ENCODE data around the gene TMEM41A. TPM values are rescaled to one million over a fixed set of nuclear protein-coding genes. Genes with fewer than 3 reads are reported as not detected.

The TMEM41A gene
- total RNA-seq, 4 donors from 2014 or later = 12.5 to 24.6 (median 13.4) TPM

DNA sequence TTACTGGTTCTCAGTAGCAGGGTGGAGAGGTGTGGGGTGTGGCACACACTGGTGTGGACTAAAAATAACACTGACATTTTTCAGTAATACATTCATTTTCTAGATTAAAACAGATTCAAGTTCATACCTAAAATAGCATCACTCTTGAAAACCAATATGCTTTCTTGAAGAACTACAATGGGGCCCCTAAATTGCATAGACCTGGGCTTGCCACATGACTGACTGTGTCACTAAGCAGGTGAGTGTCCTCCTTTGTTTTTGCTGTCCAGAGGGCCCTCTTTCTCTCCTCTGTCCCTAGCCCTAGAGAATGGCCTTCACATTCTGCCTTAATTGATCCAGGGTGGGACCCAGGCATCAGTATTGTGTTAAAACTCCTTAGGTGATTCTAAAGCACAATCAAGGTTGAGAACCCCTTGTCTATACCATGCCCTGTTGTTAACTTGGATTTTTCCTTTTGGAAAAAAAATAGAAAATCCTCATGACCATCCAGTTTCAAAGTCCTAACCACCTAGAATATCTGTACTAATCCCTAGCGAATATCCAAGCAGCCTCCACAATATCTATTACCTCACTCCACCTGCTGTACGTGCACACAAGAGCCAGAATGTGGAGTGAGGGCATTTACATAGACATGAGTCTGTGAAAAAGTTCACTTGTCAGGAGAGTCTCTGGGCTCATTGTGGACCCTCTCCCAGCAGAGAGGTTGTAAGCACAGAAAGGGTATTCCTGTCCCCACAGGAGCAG is 18.7 kb upstream of the TMEM41A start:
- TF ChIP-seq, protein P1, sequence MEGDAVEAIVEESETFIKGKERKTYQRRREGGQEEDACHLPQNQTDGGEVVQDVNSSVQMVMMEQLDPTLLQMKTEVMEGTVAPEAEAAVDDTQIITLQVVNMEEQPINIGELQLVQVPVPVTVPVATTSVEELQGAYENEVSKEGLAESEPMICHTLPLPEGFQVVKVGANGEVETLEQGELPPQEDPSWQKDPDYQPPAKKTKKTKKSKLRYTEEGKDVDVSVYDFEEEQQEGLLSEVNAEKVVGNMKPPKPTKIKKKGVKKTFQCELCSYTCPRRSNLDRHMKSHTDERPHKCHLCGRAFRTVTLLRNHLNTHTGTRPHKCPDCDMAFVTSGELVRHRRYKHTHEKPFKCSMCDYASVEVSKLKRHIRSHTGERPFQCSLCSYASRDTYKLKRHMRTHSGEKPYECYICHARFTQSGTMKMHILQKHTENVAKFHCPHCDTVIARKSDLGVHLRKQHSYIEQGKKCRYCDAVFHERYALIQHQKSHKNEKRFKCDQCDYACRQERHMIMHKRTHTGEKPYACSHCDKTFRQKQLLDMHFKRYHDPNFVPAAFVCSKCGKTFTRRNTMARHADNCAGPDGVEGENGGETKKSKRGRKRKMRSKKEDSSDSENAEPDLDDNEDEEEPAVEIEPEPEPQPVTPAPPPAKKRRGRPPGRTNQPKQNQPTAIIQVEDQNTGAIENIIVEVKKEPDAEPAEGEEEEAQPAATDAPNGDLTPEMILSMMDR (IDR thresholded peaks at IDR 0.05) = no peak
- ATAC-seq (ENCODE audit: low FRiP score) (no peak), DNase-seq (ENCODE audit: low spot score) (no peak)

- TF ChIP-seq, protein P1 (IDR thresholded peaks at IDR 0.05) = no peak
- DNase-seq (ENCODE audit: low spot score) = no peak
- no peak for ATAC-seq (ENCODE audit: low FRiP score)
Measured at GRCh38 chr3:185511711-185512110, 12.9 kb upstream of the TMEM41A start.

DNA sequence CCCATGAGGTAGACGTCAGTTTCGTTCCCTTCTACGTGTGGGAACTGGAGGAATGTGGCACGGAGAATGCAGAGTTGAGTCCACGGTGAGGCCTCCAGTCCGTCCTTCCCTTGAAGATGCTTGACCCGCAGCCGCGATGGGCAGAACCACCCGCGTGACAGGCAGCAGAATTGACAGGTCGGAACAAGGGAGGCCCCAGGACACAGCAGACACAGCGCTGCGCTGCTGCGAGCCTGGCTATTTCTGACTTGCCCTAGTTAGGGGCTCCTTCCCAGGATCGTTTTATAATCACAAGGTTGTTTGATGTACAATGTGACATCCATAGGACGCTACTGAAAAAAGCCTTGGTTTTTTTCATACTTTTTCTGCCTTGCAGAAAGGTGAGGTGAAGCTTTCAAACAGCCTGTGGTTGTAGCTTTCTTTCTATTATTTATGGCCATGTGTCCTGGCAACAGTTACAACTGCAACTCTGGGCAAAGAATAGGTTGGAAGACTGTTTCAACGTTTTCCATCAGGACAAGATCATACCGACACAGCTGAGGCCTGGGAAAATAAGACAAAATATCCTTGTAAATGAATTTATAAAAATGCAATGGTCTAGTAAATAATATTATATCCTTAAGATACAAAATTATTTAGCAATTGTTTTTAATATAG is 9.6 kb upstream of the TMEM41A start:
- ATAC-seq (ENCODE audit: low FRiP score) (no peak), DNase-seq (ENCODE audit: low spot score) (no peak)
- TF ChIP-seq, protein P1 (IDR thresholded peaks at IDR 0.05) = no peak

- no peak for ATAC-seq (ENCODE audit: low FRiP score)
- TF ChIP-seq, protein P1 (IDR thresholded peaks at IDR 0.05) = no peak
- no peak for DNase-seq (ENCODE audit: low spot score)
Measured at GRCh38 chr3:185507883-185508282, 9.0 kb upstream of the TMEM41A start.

DNA sequence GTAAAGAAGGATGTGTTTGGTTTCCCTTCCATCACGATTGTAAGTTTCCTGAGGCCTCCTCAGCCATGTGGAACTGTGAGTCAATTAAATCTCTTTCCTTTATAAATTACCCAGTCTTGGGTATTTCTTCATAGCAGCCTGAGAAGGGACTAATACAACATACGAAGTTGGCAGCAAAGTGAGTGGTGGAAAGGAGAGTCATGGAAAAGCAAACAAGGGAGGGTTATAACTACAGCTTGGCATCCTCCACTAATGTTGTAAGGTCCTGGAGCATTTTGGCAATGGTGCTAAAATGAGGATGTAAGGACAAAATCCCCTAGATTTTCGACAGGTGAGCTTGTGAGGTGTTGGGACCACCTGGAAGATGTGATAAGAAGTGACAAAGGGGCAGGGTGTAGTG is 5.8 kb upstream of the TMEM41A start:
- TF ChIP-seq, protein P1 (IDR thresholded peaks at IDR 0.05) = no peak
- no peak for DNase-seq (ENCODE audit: low spot score)
- ATAC-seq (ENCODE audit: low FRiP score) = no peak

DNA sequence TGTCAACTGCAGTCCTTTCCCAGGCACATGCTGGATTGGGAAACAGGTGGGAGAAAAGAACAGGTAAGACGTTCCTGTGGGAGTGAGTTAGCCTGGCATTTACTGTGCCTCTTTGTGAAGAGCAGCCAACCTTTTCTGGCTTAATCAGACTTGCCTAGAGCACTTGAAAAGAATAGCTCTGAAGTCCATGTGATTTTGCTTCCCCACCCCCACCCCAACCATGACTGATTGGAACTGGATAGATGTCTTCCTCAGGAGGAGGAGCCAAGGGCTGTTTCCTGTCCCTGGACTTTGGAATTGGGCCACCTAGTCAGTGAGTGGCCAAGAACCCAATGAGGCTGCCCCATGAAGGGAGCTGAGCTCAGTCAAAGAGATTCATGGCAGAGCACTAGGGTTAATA is 4.7 kb upstream of the TMEM41A start:
- TF ChIP-seq, protein P1 (IDR thresholded peaks at IDR 0.05) = no peak
- ATAC-seq (ENCODE audit: low FRiP score) = no peak
- DNase-seq (ENCODE audit: low spot score) = no peak

DNA sequence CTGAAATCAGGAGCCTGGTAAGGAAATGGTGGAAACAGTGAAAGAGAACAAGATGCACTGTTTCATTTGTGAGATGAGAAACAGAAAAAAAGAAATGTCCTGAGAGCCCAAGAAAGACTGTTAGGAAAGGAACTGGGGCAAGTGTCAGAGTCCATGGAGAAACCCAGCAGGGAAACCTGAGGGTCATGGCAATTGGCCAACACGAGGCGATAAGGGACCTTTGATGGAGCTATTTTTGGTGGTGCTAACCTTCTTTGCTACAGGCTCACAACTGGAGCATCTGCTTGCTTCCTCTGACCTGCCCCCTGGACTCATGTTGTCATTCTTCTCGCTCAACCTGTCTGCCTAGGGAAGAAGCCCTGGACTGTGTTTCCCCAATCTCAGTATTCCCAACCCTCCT is 4.2 kb upstream of the TMEM41A start:
- no peak for ATAC-seq (ENCODE audit: low FRiP score)
- TF ChIP-seq, protein P1 (IDR thresholded peaks at IDR 0.05) = no peak
- no peak for DNase-seq (ENCODE audit: low spot score)
